ENCODE results near the gene USH1G. TPM values are rescaled to one million over a fixed set of nuclear protein-coding genes. Genes with fewer than 3 reads are reported as not detected.

The USH1G gene
- total RNA-seq, 2 donors from 2014 or later: 1.1 TPM; not detected in 1

DNA sequence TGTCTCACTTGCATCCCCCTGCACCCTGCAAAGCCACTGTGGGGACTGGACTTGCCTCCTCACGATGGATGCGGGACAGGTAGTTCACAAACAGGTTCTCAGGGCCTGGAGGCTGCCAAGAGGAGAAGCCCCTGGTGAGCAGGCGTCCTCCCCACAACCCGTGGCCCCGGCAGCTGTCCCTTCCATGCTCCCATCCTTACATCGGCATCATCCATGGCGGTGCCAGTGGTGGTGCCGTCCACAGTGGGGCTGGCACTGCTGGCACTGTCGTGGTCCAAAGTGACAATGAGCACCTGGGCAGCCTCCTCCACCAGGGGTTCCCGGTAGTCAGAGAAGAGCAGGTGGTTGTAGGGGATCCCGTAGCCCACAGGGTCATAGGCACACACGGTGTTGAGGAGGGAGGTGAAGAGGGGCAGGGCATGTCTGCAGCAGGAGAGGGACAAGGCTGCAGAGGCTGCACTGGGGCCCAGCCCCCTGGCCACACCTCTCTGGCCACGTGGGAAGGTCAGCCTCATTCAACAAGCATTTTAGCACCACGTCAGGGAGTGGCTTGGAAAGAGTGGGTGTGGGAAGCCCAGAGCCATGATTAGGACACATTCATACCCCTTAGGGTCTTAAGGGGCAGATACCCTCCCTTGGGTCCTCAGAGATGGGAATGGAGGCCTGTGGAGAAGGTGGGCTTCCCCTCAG is 36.9 kb upstream of the USH1G start:
- intact Hi-C loops (cut with DNase I): loop anchor here (2.0 to 5.0 kb wide), 4 partner anchors 72 to 242 kb away; partner anchors contain the start of gene ARMC7
- no peaks in the 10 kb centered on the region for H3K36me3 ChIP-seq

GRCh38 chr17:74957935-74958740 is 35.1 kb upstream of the USH1G start:
- 38% methylated on average over 26 of the region's 33 CpGs for WGBS
- H3K4me1 ChIP-seq (replicated peaks): no peaks in the 10 kb centered on the region
- H3K4me3 ChIP-seq: no peak overlapping the region
- no peaks in the 10 kb centered on the region for H3K27me3 ChIP-seq (replicated peaks; ENCODE audit: insufficient read depth)
- no peaks in the 10 kb centered on the region for H3K36me3 ChIP-seq
- DNase-seq (ENCODE audit: low spot score): peak; percentile 59
- H3K9me3 ChIP-seq: no peaks in the 10 kb centered on the region
- TF ChIP-seq POLR2A (IDR thresholded peaks at IDR 0.05) (no peak), CTCF (IDR thresholded peaks at IDR 0.05) (peak; percentile 86 to 91 (median 88)), POLR2AphosphoS5 (IDR thresholded peaks at IDR 0.05) (no peak)
- intact Hi-C loops (cut with DNase I): loop anchor here (2.0 kb wide), 1 partner anchor 165 kb away; no protein-coding TSS in a partner anchor
- no peak overlapping the region for H3K27ac ChIP-seq

More for the DNA sequence above, 36.9 kb upstream of the USH1G start:
- Histone ChIP-seq H3K4me1 (replicated peaks) (no peaks in the 10 kb centered on the region), H3K27ac (no peak overlapping the region), H3K4me3 (no peak overlapping the region), H3K27me3 (replicated peaks; ENCODE audit: insufficient read depth) (no peaks in the 10 kb centered on the region), H3K9me3 (no peaks in the 10 kb centered on the region)
- 74% methylated on average over 14 of the region's 14 CpGs for WGBS
- TF ChIP-seq POLR2AphosphoS5 (IDR thresholded peaks at IDR 0.05): no peak
- no peak for TF ChIP-seq CTCF (IDR thresholded peaks at IDR 0.05)
- DNase-seq (ENCODE audit: low spot score): no peak

- Histone ChIP-seq H3K4me3 (no peak overlapping the region), H3K27me3 (replicated peaks; ENCODE audit: insufficient read depth) (no peaks in the 10 kb centered on the region), H3K9me3 (no peaks in the 10 kb centered on the region), H3K4me1 (replicated peaks) (no peaks in the 10 kb centered on the region), H3K36me3 (no peaks in the 10 kb centered on the region), H3K27ac (no peak overlapping the region)
- intact Hi-C loops (cut with DNase I): no loop called here
- 83% methylated on average over 4 of the region's 4 CpGs for WGBS
- TF ChIP-seq POLR2A (IDR thresholded peaks at IDR 0.05): no peak
- no peak for TF ChIP-seq CTCF (IDR thresholded peaks at IDR 0.05)
- no peak for TF ChIP-seq POLR2AphosphoS5 (IDR thresholded peaks at IDR 0.05)
- DNase-seq (ENCODE audit: low spot score): no peak
These were observed 33.0 kb upstream of the USH1G start for GRCh38 chr17:74956093-74956492.

GRCh38 chr17:74954665-74955421 is 31.8 kb upstream of the USH1G start:
- intact Hi-C loops (cut with DNase I): no loop called here
- Histone ChIP-seq H3K27me3 (replicated peaks; ENCODE audit: insufficient read depth) (no peaks in the 10 kb centered on the region), H3K27ac (no peak overlapping the region), H3K9me3 (no peaks in the 10 kb centered on the region), H3K36me3 (no peaks in the 10 kb centered on the region), H3K4me3 (no peak overlapping the region), H3K4me1 (replicated peaks) (no peaks in the 10 kb centered on the region)
- no peak for TF ChIP-seq POLR2A (IDR thresholded peaks at IDR 0.05)
- no peak for TF ChIP-seq CTCF (IDR thresholded peaks at IDR 0.05)
- no peak for TF ChIP-seq POLR2AphosphoS5 (IDR thresholded peaks at IDR 0.05)
- 74% methylated on average over 13 of the region's 13 CpGs for WGBS
- no peak for DNase-seq (ENCODE audit: low spot score)
